ENCODE measurements around the gene TANK.

TANK gene

GRCh38 chr2:161134547-161135518 is 25.4 kb upstream of the TANK start:
- DNase-seq = no peak

GRCh38 chr2:161135951-161136593 is 24.2 kb upstream of the TANK start:
- DNase-seq = no peak

GRCh38 chr2:161136696-161137324 is 23.4 kb upstream of the TANK start:
- no peak for DNase-seq

- no peak for DNase-seq
These were observed 21.8 kb upstream of the TANK start for GRCh38 chr2:161138429-161138828.

GRCh38 chr2:161139098-161139987 is 20.9 kb upstream of the TANK start:
- no peak for DNase-seq

GRCh38 chr2:161141033-161141432 is 19.2 kb upstream of the TANK start:
- no peak for DNase-seq

- DNase-seq = no peak
These were observed 13.9 kb upstream of the TANK start for GRCh38 chr2:161146209-161146775.

GRCh38 chr2:161146996-161147395 is 13.2 kb upstream of the TANK start:
- no peak for DNase-seq

- DNase-seq = no peak
These were observed 12.4 kb upstream of the TANK start for GRCh38 chr2:161147856-161148255.

- DNase-seq = no peak
These were observed 9.5 kb upstream of the TANK start for GRCh38 chr2:161150704-161151103.

GRCh38 chr2:161152302-161152701 is 7.9 kb upstream of the TANK start:
- DNase-seq = no peak

GRCh38 chr2:161158882-161159281 is 1.3 kb upstream of the TANK start:
- DNase-seq = no peak

GRCh38 chr2:161159456-161160225 is 587 bp upstream of the TANK start:
- no peak for DNase-seq

- no peak for DNase-seq
These were observed 962 bp downstream of the TANK start for GRCh38 chr2:161161074-161161706.

- no peak for DNase-seq
These were observed 3.2 kb downstream of the TANK start for GRCh38 chr2:161163440-161163839.

- DNase-seq = no peak
These were observed 3.9 kb downstream of the TANK start for GRCh38 chr2:161164161-161164560.

DNA sequence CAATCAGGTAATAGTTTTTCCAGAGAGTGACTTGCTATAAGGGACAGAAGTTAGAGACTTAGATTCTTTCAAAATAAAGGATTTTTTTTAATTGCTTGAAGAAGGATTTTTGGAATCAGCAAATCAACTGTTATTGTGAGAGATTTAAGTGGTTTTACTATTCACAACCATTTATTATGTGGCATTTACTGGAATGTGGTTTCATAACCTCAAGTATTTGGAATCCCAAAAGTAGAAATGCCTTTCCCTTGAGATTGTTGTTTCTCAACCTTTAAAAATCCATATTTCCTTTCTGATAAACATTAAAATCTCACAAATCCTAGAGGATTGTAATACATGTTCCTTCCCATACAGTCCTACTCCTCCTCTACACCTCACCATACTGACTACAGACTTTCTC is 5.0 kb downstream of the TANK start:
- no peak for DNase-seq

- DNase-seq = no peak
These were observed 5.6 kb downstream of the TANK start for GRCh38 chr2:161165811-161166210.

DNA sequence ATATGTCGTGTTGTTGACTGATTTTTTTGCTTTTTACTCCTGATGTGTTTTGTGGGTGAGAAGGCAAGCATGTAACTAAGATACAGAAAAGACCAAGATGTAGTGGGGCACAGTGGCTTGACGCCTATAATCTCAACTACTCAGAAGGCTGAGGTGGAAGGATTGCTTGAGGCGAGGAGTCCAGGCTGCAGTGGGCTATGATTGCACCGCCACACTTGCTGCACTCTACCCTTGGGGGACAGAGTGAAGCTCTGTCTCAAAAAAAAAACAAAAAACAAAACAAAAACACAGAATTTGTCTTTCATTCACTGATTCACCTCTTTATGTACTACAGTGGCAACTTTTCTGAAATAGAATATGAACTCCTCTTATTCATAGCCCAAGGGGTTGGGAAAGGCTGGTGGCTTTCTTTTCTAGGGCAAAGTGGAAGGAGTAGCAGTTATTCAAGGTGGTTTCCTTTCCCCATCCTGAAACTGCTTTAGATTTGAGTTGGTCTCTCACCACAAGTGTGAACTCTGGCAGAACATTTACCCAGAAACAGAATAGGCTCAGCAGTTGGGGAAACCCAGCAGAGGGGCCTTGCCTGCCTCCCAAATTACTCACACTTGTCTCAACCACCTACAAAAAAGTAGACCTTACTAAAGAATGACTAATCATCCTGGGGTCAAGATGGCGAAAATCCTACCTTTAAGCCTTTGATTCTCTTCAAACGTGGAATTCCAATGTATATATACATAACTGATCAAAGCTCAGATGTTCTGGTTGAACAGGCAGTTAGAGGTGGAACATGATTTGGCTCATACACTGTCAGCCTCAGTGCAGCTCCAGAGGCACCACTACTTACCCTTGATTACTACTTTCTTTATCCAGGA is 6.5 kb downstream of the TANK start:
- no peak for DNase-seq

GRCh38 chr2:161169335-161169734 is 9.1 kb downstream of the TANK start:
- no peak for DNase-seq

Measured in SW 1271 (cell line).